ENCODE measurements around the gene MEF2C. TPM values are rescaled to one million over a fixed set of nuclear protein-coding genes. Genes with fewer than 3 reads are reported as not detected.

The MEF2C gene
- polyA plus RNA-seq, 1 donor (not counting 4 experiments of a cell fraction or from before 2014, with no cell fraction given): 0.10 TPM

DNA sequence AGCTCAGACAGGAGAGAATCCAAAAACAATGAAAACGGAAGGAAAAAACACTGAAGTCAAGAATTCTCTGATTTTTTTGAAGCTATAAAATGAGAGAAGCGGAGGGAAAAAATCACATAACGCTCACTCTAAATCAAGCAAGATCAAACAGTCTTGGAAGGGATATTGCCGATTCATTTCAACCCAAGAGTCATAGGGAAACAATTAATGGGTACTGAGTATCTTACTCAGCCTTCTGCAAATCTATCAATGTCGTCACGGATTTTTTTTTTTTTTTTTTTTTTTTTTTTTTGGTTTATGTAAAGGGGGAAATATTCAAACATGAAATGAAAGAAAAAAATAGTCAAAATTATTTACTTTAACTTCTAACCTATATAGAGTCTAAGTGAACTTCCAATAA, 9.5 kb downstream of the MEF2C start:
- no peak overlapping the region for H2AFZ ChIP-seq (ENCODE audit: control insufficient read depth, low read length)
- H3K9me3 ChIP-seq (ENCODE audit: control insufficient read depth, low read depth, low read length): no peaks in the 10 kb centered on the region
- no peak for TF ChIP-seq EZH2 (IDR thresholded peaks at IDR 0.05; ENCODE audit: low read length)
- TF ChIP-seq, protein P1, sequence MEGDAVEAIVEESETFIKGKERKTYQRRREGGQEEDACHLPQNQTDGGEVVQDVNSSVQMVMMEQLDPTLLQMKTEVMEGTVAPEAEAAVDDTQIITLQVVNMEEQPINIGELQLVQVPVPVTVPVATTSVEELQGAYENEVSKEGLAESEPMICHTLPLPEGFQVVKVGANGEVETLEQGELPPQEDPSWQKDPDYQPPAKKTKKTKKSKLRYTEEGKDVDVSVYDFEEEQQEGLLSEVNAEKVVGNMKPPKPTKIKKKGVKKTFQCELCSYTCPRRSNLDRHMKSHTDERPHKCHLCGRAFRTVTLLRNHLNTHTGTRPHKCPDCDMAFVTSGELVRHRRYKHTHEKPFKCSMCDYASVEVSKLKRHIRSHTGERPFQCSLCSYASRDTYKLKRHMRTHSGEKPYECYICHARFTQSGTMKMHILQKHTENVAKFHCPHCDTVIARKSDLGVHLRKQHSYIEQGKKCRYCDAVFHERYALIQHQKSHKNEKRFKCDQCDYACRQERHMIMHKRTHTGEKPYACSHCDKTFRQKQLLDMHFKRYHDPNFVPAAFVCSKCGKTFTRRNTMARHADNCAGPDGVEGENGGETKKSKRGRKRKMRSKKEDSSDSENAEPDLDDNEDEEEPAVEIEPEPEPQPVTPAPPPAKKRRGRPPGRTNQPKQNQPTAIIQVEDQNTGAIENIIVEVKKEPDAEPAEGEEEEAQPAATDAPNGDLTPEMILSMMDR (optimal IDR thresholded peaks at IDR 0.05 in 1 of 3, IDR thresholded peaks at IDR 0.05 in 1 of 3, conservative IDR thresholded peaks at IDR 0.05 in 1 of 3; ENCODE audit: extremely low read depth in 1 of 3, insufficient read depth in 2 of 3, low read length in 3 of 3): no peak
- H3K4me2 ChIP-seq (ENCODE audit: control insufficient read depth, extremely low read depth, insufficient read depth, low read depth, low read length): no peak overlapping the region
- no peak overlapping the region for H3K9ac ChIP-seq (ENCODE audit: control insufficient read depth, extremely low read depth, insufficient read depth, low read length)
- no peaks in the 10 kb centered on the region for H3K36me3 ChIP-seq (ENCODE audit: control insufficient read depth in 2 of 2, extremely low read depth in 1 of 2, insufficient read depth in 2 of 2, low read length in 2 of 2)
- DNase-seq (ENCODE audit: low read depth, low spot score) (no peak), FAIRE-seq (no peak)
- no peaks in the 10 kb centered on the region for H4K20me1 ChIP-seq (ENCODE audit: control insufficient read depth, extremely low read depth, insufficient read depth, low read length)
- H3K4me3 ChIP-seq (ENCODE audit: control insufficient read depth in 2 of 3, extremely low read depth in 1 of 3, insufficient read depth in 2 of 3, low read depth in 1 of 3, low read length in 3 of 3): no peak overlapping the region
- no peaks in the 10 kb centered on the region for H3K4me1 ChIP-seq (ENCODE audit: control insufficient read depth, extremely low read depth, insufficient read depth, low read length)
- no peaks in the 10 kb centered on the region for H3K27me3 ChIP-seq (ENCODE audit: control insufficient read depth, extremely low read depth, insufficient read depth, low read length)
- H3K79me2 ChIP-seq (ENCODE audit: control insufficient read depth, insufficient read depth, low read length): no peaks in the 10 kb centered on the region
- H3K27ac ChIP-seq (ENCODE audit: control insufficient read depth, insufficient read depth, low read length): no peak overlapping the region
- H3K9me1 ChIP-seq (ENCODE audit: control insufficient read depth, extremely low read depth, insufficient read depth, low read length): no peaks in the 10 kb centered on the region
- dilution Hi-C loops (cut with MboI; ENCODE audit: extremely low pct_ligation_motif_present, low sequenced_read_pairs): no loop called here

DNA sequence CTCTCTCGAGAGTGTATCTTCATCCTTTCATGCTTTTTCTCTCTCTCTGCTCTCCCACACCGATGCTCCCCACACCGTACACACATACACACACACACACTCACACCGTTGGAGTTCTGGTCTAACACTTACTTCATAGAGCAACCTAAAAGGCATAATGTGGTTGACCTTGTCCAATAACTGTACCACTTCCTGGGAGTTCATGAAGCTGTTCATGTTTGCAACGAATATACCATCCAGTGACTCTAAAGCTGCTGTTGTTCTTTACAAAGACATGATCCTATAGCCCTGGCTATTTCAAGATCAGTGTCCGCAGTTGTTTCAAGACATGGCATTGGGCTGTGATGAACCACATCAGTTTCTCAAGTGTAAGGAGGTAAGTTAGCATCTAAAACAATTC, 10.0 kb downstream of the MEF2C start:
- DNase-seq (ENCODE audit: low read depth, low spot score): no peak
- H3K36me3 ChIP-seq (ENCODE audit: control insufficient read depth in 2 of 2, extremely low read depth in 1 of 2, insufficient read depth in 2 of 2, low read length in 2 of 2): no peaks in the 10 kb centered on the region
- no peaks in the 10 kb centered on the region for H3K27me3 ChIP-seq (ENCODE audit: control insufficient read depth, extremely low read depth, insufficient read depth, low read length)
- H3K9me1 ChIP-seq (ENCODE audit: control insufficient read depth, extremely low read depth, insufficient read depth, low read length): no peaks in the 10 kb centered on the region
- H3K79me2 ChIP-seq (ENCODE audit: control insufficient read depth, insufficient read depth, low read length): no peaks in the 10 kb centered on the region
- dilution Hi-C loops (cut with MboI; ENCODE audit: extremely low pct_ligation_motif_present, low sequenced_read_pairs): no loop called here
- H3K27ac ChIP-seq (ENCODE audit: control insufficient read depth, insufficient read depth, low read length): no peak overlapping the region
- no peak overlapping the region for H2AFZ ChIP-seq (ENCODE audit: control insufficient read depth, low read length)
- TF ChIP-seq, protein P1 (optimal IDR thresholded peaks at IDR 0.05 in 1 of 3, IDR thresholded peaks at IDR 0.05 in 1 of 3, conservative IDR thresholded peaks at IDR 0.05 in 1 of 3; ENCODE audit: extremely low read depth in 1 of 3, insufficient read depth in 2 of 3, low read length in 3 of 3): no peak
- no peak for TF ChIP-seq EZH2 (IDR thresholded peaks at IDR 0.05; ENCODE audit: low read length)
- no peaks in the 10 kb centered on the region for H3K4me1 ChIP-seq (ENCODE audit: control insufficient read depth, extremely low read depth, insufficient read depth, low read length)
- H3K9me3 ChIP-seq (ENCODE audit: control insufficient read depth, low read depth, low read length): no peaks in the 10 kb centered on the region
- H3K4me3 ChIP-seq (ENCODE audit: control insufficient read depth in 2 of 3, extremely low read depth in 1 of 3, insufficient read depth in 2 of 3, low read depth in 1 of 3, low read length in 3 of 3): no peak overlapping the region
- no peak overlapping the region for H3K4me2 ChIP-seq (ENCODE audit: control insufficient read depth, extremely low read depth, insufficient read depth, low read depth, low read length)
- FAIRE-seq: no peak
- H3K9ac ChIP-seq (ENCODE audit: control insufficient read depth, extremely low read depth, insufficient read depth, low read length): no peak overlapping the region
- H4K20me1 ChIP-seq (ENCODE audit: control insufficient read depth, extremely low read depth, insufficient read depth, low read length): no peaks in the 10 kb centered on the region

All from keratinocyte (primary cell).